NOMO-1 (cell line): ENCODE measurements around the gene CLTCL1.

Source experiments
- DNase-seq, 2 experiments: peaks; one replicate each; lab custom pipeline; 2025; ENCODE audit not compliant: unreplicated experiment in 2 of 2; lab: John Stamatoyannopoulos, UW

CLTCL1 gene

GRCh38 chr22:19152942-19153883 lies 138.3 kb downstream of the CLTCL1 start:
- DNase-seq: no peak

GRCh38 chr22:19151329-19152191 lies 140.0 kb downstream of the CLTCL1 start:
- DNase-seq: no peak

GRCh38 chr22:19150482-19151328 lies 140.8 kb downstream of the CLTCL1 start:
- no peak for DNase-seq

GRCh38 chr22:19149991-19150390 lies 141.5 kb downstream of the CLTCL1 start, which contains the start of gene GSC2:
TSS of gene GSC2 (minus strand) at chr22:19150292. CDS start at chr22:19150283, 9 bp downstream.
- no peak for DNase-seq

- DNase-seq: peak; percentile 37 to 48
Observed at GRCh38 chr22:19149047-19149883, 142.3 kb downstream of the CLTCL1 start.

- DNase-seq: no peak
Observed at GRCh38 chr22:19148417-19149046, 143.0 kb downstream of the CLTCL1 start.

GRCh38 chr22:19147195-19147780 lies 144.2 kb downstream of the CLTCL1 start:
- DNase-seq: no peak

GRCh38 chr22:19146215-19146968 lies 145.1 kb downstream of the CLTCL1 start:
- no peak for DNase-seq

GRCh38 chr22:19143967-19144400 lies 147.5 kb downstream of the CLTCL1 start:
- peak; percentile 9 to 15 for DNase-seq

- no peak for DNase-seq
Observed at GRCh38 chr22:19143212-19143611, 148.3 kb downstream of the CLTCL1 start.

GRCh38 chr22:19142394-19142793 lies 149.1 kb downstream of the CLTCL1 start:
- no peak for DNase-seq

- DNase-seq: no peak
Observed at GRCh38 chr22:19139974-19140373, 151.5 kb downstream of the CLTCL1 start.

- DNase-seq: no peak
Observed at GRCh38 chr22:19139001-19139356, 152.5 kb downstream of the CLTCL1 start.

- DNase-seq: no peak
Observed at GRCh38 chr22:19138217-19139000, 153.1 kb downstream of the CLTCL1 start.

GRCh38 chr22:19137384-19138216 lies 153.9 kb downstream of the CLTCL1 start:
- no peak for DNase-seq

- DNase-seq: no peak
Observed at GRCh38 chr22:19136915-19137314, 154.6 kb downstream of the CLTCL1 start.
